B cell (primary cell): ENCODE results near the gene CLDN2. TPM values are rescaled to one million over a fixed set of nuclear protein-coding genes. Genes with fewer than 3 reads are reported as not detected.

Source experiments
- ATAC-seq: fragments of 200-7000 bp; cut with Tn5 transposase; one replicate; pipeline ENCODE4 v1.10.0; 2021; ENCODE audit warnings: low read depth, mild to moderate bottlenecking, moderate number of reproducible peaks, moderate library complexity
- CTCF ChIA-PET: fragments of 350-600 bp; sonication (Branson Sonifier 250); formaldehyde crosslinking; loops from one replicate; lab custom pipeline; 2021; ENCODE audit warnings: antibody characterized with exemption, inconsistent platforms; lab: Charles Lee
- POLR2A ChIA-PET: fragments of 350-600 bp; sonication (Branson Sonifier 250); formaldehyde crosslinking; loops from one replicate; lab custom pipeline; 2021; ENCODE audit warnings: antibody characterized with exemption; lab: Charles Lee
- DNase-seq: peaks from one replicate; pipeline ENCODE4 v3.0.0; 2013
- H2AFZ ChIP-seq: 2 replicates; pipeline ENCODE4 v1.6.1; 2012; ENCODE audit warnings: mild to moderate bottlenecking, low read depth, low read length; ENCODE audit not compliant: insufficient read depth, poor library complexity, severe bottlenecking
- H3K27ac ChIP-seq, 2 donors: 1 replicate in 1 of 2; 2 replicates in 1 of 2; pipeline ENCODE4 v1.5.1; 2012 to 2013; ENCODE audit warnings: low read length in 2 of 2, mild to moderate bottlenecking in 2 of 2, moderate library complexity in 1 of 2
- H3K27me3 ChIP-seq, 4 experiments: fragments of 200-600 bp in 1 of 4; sonication (generic) in 1 of 4; replicated peaks in 1 of 4; 1 replicate in 2 of 4; 2 replicates in 2 of 4; pipeline versions ENCODE4 v1.6.1 to v1.7.0; 2013 to 2016; ENCODE audit warnings: low read length in 3 of 4, mild to moderate bottlenecking in 2 of 4, mixed read lengths in 1 of 4, moderate library complexity in 1 of 4; ENCODE audit not compliant: insufficient read depth in 4 of 4, control insufficient read depth in 3 of 4; ENCODE audit errors: control extremely low read depth in 1 of 4
- H3K36me3 ChIP-seq, 2 experiments: replicated peaks in 1 of 2; 1 replicate in 1 of 2; 2 replicates in 1 of 2; pipeline versions ENCODE4 v1.6.1 to v1.7.1; 2013; ENCODE audit warnings: low read length in 1 of 2; ENCODE audit not compliant: insufficient read depth in 2 of 2, control insufficient read depth in 1 of 2; ENCODE audit errors: control extremely low read depth in 1 of 2, extremely low read depth in 1 of 2
- H3K4me1 ChIP-seq, 2 donors: fragments of 200-600 bp in 1 of 2; sonication (generic) in 1 of 2; 1 replicate in 1 of 2; 2 replicates in 1 of 2; pipeline versions ENCODE4 v1.5.1 to v1.6.1; 2013 to 2017; ENCODE audit warnings: low read length in 2 of 2; ENCODE audit not compliant: control insufficient read depth in 2 of 2, insufficient read depth in 2 of 2
- H3K4me2 ChIP-seq: replicated peaks from 2 replicates; pipeline ENCODE3; 2012; ENCODE audit warnings: mild to moderate bottlenecking, low read depth, low read length; ENCODE audit not compliant: poor library complexity, severe bottlenecking
- H3K4me3 ChIP-seq, 5 experiments: fragments of 200-600 bp in 1 of 5; sonication (generic) in 1 of 5; 1 replicate in 3 of 5; 2 replicates in 2 of 5; pipeline versions ENCODE4 v1.5.1 to v1.7.0; 2011 to 2016; ENCODE audit warnings: low read length in 4 of 5, mild to moderate bottlenecking in 4 of 5, low read depth in 2 of 5, control low read depth in 1 of 5, moderate library complexity in 1 of 5; ENCODE audit not compliant: insufficient read depth in 1 of 5; ENCODE audit errors: control extremely low read depth in 1 of 5, extremely low read depth in 1 of 5
- H3K79me2 ChIP-seq: fragments of 200-600 bp; sonication (generic); one replicate; pipeline ENCODE4 v1.6.0; 2016; ENCODE audit warnings: low read length; ENCODE audit not compliant: control insufficient read depth, insufficient read depth
- H3K9ac ChIP-seq: fragments of 200-600 bp; sonication (generic); 2 replicates; pipeline ENCODE4 v1.6.1; 2017; ENCODE audit warnings: mild to moderate bottlenecking, low read length, moderate library complexity
- H3K9me3 ChIP-seq, 3 donors: one replicate each; pipeline versions ENCODE4 v1.6.1 to v1.7.1; 2013; ENCODE audit warnings: low read length in 2 of 3; ENCODE audit not compliant: control insufficient read depth in 2 of 3, insufficient read depth in 1 of 3; ENCODE audit errors: control extremely low read depth in 1 of 3
- H4K20me1 ChIP-seq: 2 replicates; pipeline ENCODE4 v1.6.0; 2012; ENCODE audit warnings: mild to moderate bottlenecking, low read length; ENCODE audit not compliant: insufficient read depth, control insufficient read depth, poor library complexity, severe bottlenecking
- H3K27ac Mint-ChIP-seq: one replicate; pipeline ENCODE4 v1.8.0; 2021; ENCODE audit warnings: mixed read lengths
- H3K27me3 Mint-ChIP-seq: one replicate; pipeline ENCODE4 v1.8.0; 2021; ENCODE audit warnings: mixed read lengths
- H3K4me1 Mint-ChIP-seq: one replicate; pipeline ENCODE4 v1.8.0; 2021; ENCODE audit warnings: mixed read lengths
- H3K4me3 Mint-ChIP-seq: one replicate; pipeline ENCODE4 v1.8.0; 2021; ENCODE audit warnings: mixed read lengths
- H3K9me3 Mint-ChIP-seq: one replicate; pipeline ENCODE4 v1.8.0; 2022; ENCODE audit warnings: mixed read lengths; ENCODE audit not compliant: insufficient read depth
- EZH2 ChIP-seq: IDR thresholded peaks from 2 replicates; pipeline ENCODE4 v1.6.1; 2012; ENCODE audit warnings: borderline replicate concordance, low read depth, mild to moderate bottlenecking, moderate library complexity, low read length; ENCODE audit not compliant: insufficient read depth, poor library complexity, severe bottlenecking
- WGBS: methylation state at CpG from one replicate; pipeline ENCODE4 v1.1.5; 2013; ENCODE audit warnings: missing lambda C conversion rate; ENCODE audit not compliant: insufficient coverage; 5-methylcytosine and 5-hydroxymethylcytosine counted together
- intact Hi-C: fragments of 100-400 bp; cut with micrococcal nuclease; formaldehyde crosslinking; loops from one replicate; pipeline ENCODE4 v1.10.0; 2022
- polyA plus RNA-seq: library from polyadenylated mRNA; depleted of rRNA; stranded (reverse); fragments of >200 nt; gene quantifications from 2 replicates; pipeline ENCODE4 v1.2.3, GENCODE V29; 2012
- total RNA-seq, 2 donors: library from RNA; stranded (reverse); fragments of 120-200 nt in 1 of 2; gene quantifications; 1 replicate in 1 of 2; 2 replicates in 1 of 2; pipeline versions ENCODE4 v1.2.3 to v1.2.4, GENCODE V29; 2013 to 2022
- TF ChIP-seq, protein P1 (sequence below): fragments of 200-600 bp; IDR thresholded peaks from one replicate; pipeline ENCODE4 v1.8.0; 2022; ENCODE audit warnings: antibody characterized with exemption, mild to moderate bottlenecking

Gene CLDN2
- total and polyA plus RNA-seq, 2 donors (not counting 1 experiment from before 2014, with no cell fraction given) = not detected

DNA sequence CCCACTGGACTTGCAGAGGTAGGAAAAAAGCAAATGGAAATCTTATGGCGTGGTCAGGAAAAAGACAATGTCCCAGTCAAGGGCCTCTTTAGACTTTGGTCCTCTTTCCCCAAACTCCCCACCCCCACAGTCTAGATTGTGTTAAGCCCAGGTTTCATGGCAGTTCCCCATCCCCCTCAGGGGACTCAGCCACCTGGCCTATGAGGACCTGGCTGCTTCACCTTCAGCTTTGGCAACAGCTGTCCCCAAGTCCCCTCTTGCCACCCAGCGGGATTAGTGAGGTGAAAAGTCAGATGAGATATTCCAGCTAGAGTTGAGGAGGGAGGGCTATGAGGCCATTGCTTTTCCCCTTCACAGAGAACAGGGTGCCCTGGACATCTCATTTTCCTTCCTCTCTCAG, 17.5 kb upstream of the CLDN2 start:
- DNase-seq (no peak), ATAC-seq (no peak)
- no peak overlapping the region for H3K9ac ChIP-seq
- intact Hi-C loops = no loop called here
- no CpG with 5 or more reads among the region's 2 CpGs for WGBS
- POLR2A ChIA-PET = no interaction called here
- H3K4me3 ChIP-seq = no peak overlapping the region
- no peak overlapping the region for H3K27ac ChIP-seq
- H3K4me1 Mint-ChIP-seq = no peaks in the 10 kb centered on the region
- no peaks in the 10 kb centered on the region for H3K79me2 ChIP-seq
- no peaks in the 10 kb centered on the region for H3K4me1 ChIP-seq
- H3K9me3 Mint-ChIP-seq = no peaks in the 10 kb centered on the region
- no peaks in the 10 kb centered on the region for H4K20me1 ChIP-seq
- no peaks in the 10 kb centered on the region for H3K27me3 Mint-ChIP-seq
- H3K4me3 Mint-ChIP-seq = no peak overlapping the region
- CTCF ChIA-PET = interaction anchor here (1.1 kb wide), 1 partner anchor 8 kb away, joined by 4 read pairs; no protein-coding TSS in a partner anchor
- no peak overlapping the region for H2AFZ ChIP-seq
- no peaks in the 10 kb centered on the region for H3K27me3 ChIP-seq
- H3K4me2 ChIP-seq = no peak overlapping the region
- no peaks in the 10 kb centered on the region for H3K9me3 ChIP-seq
- H3K36me3 ChIP-seq = no peaks in the 10 kb centered on the region
- no peak overlapping the region for H3K27ac Mint-ChIP-seq
- no peak for TF ChIP-seq EZH2
- TF ChIP-seq, protein P1, sequence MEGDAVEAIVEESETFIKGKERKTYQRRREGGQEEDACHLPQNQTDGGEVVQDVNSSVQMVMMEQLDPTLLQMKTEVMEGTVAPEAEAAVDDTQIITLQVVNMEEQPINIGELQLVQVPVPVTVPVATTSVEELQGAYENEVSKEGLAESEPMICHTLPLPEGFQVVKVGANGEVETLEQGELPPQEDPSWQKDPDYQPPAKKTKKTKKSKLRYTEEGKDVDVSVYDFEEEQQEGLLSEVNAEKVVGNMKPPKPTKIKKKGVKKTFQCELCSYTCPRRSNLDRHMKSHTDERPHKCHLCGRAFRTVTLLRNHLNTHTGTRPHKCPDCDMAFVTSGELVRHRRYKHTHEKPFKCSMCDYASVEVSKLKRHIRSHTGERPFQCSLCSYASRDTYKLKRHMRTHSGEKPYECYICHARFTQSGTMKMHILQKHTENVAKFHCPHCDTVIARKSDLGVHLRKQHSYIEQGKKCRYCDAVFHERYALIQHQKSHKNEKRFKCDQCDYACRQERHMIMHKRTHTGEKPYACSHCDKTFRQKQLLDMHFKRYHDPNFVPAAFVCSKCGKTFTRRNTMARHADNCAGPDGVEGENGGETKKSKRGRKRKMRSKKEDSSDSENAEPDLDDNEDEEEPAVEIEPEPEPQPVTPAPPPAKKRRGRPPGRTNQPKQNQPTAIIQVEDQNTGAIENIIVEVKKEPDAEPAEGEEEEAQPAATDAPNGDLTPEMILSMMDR = no peak

DNA sequence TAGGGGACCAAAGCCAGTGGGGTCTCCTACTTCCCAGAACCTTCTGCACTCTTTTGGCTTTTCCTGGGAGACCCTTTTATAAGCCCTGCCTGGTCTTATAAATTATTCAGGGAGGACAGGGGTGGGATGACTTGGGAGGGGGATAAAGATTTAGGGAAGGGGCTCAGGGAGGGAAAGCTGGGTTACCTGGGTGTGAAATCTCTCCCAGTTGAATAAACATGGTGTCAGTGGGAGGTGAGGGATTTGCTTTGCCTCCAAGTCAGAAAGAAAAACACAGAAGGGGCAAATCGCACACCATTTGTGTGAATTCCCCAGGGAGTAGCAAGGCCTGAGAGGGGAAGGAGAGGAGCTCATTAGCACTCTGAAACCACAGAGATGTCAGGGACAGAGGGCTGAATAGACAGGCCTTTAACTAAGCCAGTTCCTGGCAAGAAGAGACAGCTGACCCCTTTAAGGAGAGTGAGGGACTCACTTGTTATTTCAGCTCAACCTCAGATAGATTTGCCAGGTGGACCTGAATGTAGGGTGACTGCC, 16.8 kb upstream of the CLDN2 start, which contains the start of gene RIPPLY1:
Gene RIPPLY1 (minus strand): TSS at position 51 of the 534 bp plus-strand sequence. CDS start 54 bp downstream, outside the sequence.
- CTCF ChIA-PET = interaction anchor here (1.1 to 2.3 kb wide), 2 partner anchors 9 kb away, joined by 4 to 10 read pairs; no protein-coding TSS in a partner anchor
- Mint-ChIP-seq H3K27ac (no peak within 1 kb of the TSS), H3K9me3 (no peaks in the 10 kb centered on the region), H3K4me3 (no peak within 1 kb of the TSS), H3K4me1 (no peaks in the 10 kb centered on the region), H3K27me3 (no peaks in the 10 kb centered on the region)
- ATAC-seq = no peak
- Histone ChIP-seq H3K27me3 (no peaks in the 10 kb centered on the region), H3K27ac (no peak within 1 kb of the TSS), H2AFZ (no peak within 1 kb of the TSS), H3K4me3 (no peak within 1 kb of the TSS), H4K20me1 (no peaks in the 10 kb centered on the region), H3K36me3 (no peaks in the 10 kb centered on the region), H3K79me2 (no peaks in the 10 kb centered on the region), H3K4me1 (no peaks in the 10 kb centered on the region), H3K9ac (no peak within 1 kb of the TSS), H3K4me2 (no peak within 1 kb of the TSS), H3K9me3 (no peaks in the 10 kb centered on the region)
- intact Hi-C loops = no loop called here
- 43% methylated on average over 1 of the region's 1 CpG for WGBS
- DNase-seq = no peak
- no peak for TF ChIP-seq EZH2
- TF ChIP-seq, protein P1 = no peak
- POLR2A ChIA-PET = no interaction called here
